ENCODE results near the gene TP53I13.
A peak's percentile ranks its signal among the peaks of the same experiment; 100 is the strongest.

Gene TP53I13

DNA sequence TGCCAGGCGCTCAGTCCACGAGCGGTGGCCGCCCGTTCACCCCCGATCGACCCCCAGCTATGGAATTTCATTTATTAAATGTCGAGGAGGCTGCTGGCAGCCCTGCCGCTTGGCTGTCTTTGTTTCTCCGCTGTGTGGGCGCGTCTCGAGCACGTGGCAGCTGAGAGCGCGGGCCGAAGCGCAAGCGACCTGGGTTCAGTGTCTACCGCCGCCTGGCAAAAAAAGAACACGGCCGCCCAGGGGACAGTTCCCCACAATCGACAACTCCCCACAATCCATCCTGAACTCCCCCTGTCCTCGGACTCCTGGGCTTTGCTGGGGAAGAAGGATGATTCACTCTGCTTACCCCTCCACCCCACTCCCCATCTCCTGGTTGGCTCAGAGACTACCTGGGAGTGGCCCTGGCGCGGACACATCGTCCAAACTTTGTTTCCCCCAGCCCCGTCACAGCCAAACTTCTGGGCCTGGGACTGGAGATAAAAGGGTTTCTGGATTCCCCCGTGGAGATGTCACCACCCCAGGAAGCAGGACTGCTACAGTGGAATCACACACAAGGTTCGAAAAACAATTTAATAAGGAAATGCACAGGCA is 22.7 kb downstream of the TP53I13 start:
- DNase-seq (ENCODE audit: insufficient read length, low spot score) (peak; percentile 80), FAIRE-seq (no peak)

DNA sequence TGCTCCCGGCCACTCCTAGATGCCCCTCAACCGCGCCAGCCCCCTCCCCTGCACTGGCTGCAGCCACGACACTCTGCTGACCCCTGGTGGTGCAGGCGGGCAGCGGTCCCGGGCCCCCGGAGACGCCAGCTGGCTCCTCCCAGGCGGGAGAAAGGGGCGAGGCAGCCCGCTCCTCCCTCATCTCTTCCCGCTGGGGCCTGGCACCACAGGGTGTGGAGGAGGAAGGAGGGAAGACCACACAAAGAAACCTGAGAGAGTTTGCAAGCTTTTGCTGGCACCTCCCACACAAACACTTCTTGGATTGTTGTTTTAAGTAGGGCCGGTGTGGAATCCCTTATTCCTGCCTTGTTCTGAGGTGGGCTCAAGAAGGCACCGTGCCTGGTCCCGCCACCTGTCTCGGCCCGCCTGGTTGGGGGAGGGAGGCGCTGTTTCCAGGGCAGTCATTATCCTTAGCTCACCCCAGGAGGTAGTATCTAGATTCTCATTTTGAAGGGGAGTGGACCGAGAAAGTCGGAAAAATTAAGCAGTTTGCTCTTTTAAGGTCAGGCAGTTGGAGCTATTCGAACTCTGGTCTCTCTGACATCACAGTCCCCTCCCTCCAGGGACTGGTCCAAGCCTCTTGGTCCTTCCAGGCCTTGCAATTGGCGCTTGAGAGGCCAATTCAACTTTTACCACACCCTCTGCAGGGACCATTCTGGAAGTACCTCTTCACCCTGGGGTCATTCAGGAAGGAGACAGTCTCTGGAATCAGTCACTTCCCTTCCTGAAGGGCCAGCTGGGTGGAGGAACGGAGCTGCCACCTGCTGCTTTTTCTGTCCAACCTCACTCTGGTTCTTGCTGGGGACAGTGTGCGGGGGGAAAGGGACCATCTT is 23.5 kb downstream of the TP53I13 start:
- FAIRE-seq (peak; percentile 92), DNase-seq (ENCODE audit: insufficient read length, low spot score) (peak; percentile 92)

DNA sequence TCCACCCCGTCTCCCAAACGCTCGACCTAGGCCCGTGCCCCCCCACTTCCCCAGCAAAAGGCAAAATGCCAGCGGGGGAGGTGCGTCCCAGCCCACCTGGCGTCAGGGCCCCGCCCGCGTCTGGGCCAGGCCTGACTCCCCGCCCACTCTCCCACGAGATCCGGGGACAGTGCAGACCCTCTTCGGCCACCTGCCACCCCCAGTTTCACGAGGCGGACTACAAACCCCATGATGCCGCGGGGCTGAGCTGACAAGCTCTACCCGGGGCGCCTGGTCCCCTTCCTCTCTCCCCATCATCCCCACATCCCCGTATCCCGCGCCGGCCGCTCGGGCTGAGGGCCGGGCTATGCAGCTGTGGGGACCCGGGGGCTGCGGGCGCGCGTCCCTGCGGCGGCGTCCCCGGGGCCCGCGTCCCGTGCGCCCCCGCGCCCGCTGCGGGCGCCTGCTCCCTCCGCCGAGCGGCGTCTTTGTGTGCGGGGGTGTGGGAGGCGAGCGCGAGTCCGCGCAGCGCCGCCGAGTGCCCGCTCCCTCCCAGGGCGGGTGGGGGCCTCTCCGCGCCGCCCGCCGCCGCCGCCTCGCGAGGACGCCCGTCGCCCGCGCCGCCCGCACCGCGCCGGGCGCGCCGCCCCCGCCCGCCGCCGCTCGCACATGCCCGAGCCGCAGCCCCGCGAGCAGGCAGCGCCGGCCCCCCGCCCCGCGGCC is 24.5 kb downstream of the TP53I13 start, which contains the start of gene ANKRD13B:
Gene ANKRD13B, plus strand, starts transcription at position 283 of the 702 bp plus-strand sequence. CDS start 490 bp downstream, outside the sequence.
- FAIRE-seq = no peak
- DNase-seq (ENCODE audit: insufficient read length, low spot score) = peak; percentile 63

DNA sequence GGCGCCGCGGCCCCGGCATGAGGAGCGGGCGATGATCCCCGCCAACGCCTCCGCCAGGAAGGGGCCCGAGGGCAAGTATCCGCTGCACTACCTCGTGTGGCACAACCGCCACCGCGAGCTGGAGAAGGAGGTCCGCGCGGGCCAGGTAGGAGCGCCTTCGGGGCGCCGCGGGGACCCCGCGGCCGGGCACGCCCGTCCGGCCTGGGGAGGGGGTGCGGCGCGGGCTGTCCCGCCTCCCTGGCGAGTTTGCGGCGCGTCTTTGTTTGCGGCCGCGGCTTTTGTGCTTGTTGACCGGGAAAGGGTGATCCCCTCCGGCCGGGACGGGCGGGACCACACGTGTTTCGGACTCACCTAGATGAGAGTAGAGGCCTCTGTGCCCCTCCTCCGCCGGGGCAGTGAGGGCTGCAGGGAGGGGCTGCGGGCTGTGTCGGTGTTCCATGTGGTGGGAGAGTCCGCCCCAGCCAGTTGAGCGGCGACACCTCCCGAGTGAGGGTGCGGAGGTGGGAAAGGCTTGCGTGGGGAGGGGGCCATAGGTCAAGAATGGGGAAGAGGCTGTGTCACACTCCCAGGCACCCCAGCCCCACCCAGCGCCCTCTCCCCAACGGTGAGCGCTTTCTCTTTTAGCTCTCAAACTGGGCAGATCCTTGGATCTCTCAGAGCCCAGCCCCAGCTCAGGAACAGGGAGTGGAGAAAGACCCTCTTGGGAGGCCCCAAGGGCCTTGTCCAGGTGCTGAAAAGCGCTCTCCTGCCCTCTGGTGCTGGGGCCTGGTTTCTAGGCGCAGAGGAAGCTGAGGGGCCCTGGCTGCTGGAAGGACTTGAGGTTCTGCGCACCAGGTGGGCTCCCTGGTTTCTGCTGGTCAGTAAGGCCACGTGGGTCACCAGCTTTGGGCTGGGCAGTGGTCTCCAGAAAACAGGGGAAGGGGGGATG is 25.4 kb downstream of the TP53I13 start:
- DNase-seq (ENCODE audit: insufficient read length, low spot score) (peak; percentile 35), FAIRE-seq (no peak)

DNA sequence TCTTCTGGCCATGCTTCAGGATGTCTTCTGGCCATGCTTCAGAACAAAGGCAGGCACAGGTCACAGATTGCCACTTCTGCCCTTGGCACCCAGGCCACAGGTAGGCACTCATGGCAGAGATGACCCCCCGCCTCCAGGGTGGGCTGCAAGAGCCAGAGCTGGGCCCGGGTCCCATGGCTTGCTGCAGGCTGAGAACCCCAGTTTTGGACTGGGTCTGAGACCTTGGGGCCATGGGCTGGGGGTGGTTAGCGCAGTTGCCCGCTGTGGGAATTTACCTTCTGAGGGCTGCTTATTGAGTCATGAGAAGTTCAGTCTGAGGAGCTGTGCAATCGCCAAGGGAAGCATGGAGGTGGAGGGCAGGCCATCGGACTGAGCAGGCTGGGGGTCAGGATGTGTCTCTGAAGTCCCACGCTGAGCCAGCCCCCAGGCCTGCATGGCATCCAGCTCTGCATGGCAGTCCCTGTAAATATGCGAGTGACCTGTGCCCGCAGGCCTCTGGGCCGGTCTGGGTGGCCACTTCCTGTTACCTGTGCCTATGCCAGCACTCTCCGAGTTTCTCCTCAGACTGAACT is 26.1 kb downstream of the TP53I13 start:
- FAIRE-seq = no peak
- DNase-seq (ENCODE audit: insufficient read length, low spot score) = no peak

DNA sequence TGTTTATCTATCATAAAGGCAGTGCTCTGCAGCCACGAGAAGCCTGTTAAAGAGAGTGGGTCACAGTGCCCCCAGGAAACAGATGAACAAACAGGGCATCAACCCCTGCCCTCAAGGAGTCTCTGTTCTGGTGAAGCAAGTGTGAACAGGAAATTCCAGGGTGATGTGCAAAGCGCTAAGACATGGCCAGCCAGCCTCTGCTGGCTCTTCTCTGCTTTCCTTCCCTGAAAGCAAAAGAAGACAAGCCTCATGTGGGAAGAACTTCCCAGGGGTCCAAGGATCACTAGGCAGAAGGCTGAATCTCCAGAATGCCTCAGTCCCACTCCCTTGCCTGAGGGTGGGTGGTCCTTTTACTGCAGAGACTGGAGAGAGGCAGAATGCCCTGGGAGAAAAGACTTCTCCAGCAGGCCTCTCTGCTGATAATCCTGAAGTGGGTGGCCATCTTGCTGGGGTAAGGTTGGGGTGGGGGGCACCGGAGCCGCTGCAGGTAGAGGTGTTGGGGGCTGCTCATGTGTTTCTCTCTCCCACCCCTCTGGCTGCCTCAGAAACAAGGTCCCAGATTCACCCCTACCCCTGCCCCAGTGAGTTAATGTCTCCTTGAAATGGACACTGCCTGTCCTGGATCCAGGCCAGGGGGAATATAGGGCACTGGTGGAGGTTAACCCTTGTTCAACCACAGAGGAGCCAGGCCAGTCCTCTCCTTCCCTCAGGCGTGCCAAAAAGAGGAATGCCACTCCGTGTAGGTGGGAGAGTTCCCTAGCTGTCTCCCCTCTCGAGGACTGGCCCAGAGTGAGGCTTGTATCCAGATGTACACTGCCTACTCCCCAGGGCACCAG is 26.8 kb downstream of the TP53I13 start:
- DNase-seq (ENCODE audit: insufficient read length, low spot score) (no peak), FAIRE-seq (no peak)

DNA sequence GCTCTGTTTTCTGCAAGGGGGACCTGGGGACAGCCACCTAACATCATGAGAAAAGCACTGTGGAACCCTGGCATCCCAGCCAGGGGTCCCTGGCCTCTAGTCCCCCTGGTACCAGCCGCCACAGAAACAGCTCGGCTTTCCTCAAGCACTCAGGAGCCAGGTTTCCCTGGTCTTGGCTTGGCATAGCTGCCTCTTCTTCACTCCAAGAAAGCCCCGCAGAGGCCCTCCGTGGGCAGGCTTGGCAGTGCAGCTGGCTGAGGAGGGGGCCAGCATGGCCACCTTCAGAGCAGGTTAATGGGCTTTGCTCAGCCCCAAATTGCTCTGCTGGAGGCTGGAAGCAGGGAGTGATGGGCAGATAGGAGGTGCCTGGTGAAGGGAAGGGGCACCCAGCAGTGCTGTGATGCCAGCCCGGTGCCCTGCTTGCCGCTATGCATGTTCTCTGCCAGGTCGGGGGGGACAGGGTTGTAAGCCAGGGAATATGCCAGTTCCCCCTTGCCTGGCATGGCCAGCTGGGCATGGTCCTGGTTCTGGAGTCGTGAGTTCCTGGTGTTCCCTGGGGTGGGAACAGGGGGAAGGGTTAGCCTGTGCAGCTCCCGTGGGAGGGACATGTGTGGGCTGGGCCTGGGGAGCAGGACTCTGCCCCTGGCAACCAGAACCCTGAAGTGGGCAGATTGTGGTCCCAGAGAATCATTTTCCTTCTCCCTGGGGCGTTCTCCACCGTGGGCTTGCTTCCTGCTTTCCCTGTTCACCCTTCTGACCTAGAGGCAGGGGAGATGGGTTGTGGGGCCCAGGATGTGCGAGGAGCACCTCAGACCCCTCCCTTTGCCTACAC is 27.7 kb downstream of the TP53I13 start:
- DNase-seq (ENCODE audit: insufficient read length, low spot score) (no peak), FAIRE-seq (no peak)

DNA sequence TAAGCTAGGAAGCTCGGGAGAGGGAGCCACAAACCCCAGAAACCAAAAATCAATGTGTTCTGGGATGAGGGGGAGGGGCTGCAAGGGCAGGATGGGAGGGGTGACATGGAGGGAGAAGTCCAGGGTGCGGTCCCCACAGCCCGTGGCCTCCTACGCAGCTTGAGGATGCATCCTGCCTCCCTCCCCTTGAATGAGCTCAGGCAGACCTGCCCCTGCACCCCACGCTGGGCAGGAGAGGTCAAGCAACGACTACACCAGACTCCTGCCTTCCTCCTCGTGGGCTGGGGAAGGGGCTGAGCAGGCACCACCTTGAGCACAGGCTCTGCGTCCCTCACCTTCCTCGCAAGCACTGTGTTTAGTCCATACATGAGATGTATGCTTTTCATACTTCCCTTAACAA is 28.3 kb downstream of the TP53I13 start:
- FAIRE-seq = no peak
- no peak for DNase-seq (ENCODE audit: insufficient read length, low spot score)

DNA sequence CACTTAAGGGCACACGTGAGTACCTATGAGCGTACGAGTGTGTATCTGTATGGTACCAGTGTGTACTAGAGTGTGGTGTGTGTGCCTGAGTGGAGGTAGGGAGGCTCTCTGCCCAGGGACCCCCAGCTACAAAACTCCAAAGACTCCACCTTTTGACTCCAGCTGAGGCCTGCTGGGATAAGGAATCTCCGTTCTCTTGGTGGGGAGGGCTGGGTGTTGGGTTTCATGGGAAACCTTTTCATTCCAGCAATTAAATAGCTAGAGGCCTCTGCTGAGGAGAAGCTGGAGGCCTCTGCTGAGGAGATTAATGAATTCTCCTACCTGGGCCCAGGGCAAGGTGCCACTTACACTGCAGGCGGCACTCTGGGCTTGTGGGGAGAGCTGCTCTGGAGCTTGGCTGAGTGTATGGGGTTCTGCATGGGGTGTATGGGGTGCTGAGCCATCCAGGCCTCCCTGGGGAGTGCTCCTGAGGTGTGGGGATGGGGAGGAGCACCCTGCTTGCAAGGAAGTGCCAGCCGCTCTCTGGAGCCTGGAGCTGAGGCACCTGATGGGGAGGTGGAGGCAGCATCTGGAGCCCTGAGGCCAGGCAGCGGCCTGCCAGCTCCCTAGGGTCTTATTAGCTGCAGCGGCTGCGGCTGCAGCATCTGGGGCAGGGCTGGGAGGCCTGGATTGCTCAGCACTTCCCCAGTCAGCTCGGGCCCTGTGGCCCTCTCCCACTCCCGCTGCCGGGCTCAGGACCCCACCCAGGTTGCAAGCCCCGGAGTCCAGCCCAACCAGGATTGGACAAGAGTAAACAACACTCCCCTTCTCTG is 29.1 kb downstream of the TP53I13 start:
- DNase-seq (ENCODE audit: insufficient read length, low spot score) (no peak), FAIRE-seq (no peak)

DNA sequence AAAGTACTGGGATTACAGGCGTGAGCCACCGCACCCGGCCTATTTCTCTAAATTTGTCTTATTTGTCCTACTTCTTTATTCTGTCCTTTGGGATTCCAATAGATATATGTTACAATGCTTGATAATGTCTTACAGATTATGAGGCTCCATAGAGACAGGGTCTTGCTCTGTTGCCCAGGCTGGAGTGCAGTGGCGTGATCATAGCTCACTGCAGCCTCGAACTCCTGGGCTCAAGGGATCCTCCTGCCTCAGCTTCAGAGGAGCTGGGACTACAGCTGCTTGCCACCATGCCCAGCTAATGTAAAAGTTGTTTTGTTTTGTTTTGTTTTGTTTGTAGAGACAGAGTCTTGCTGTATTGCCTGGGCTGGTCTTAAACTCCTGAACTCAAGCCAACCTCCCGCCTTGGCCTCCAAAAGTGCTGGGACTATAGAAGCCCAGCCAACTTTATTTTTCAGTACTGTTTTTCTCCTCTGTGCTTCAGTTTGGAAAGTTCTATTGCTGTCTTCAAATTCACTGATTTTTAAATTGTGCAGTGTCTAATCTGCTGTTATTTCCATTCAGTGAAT is 34.7 kb downstream of the TP53I13 start:
- FAIRE-seq (no peak), DNase-seq (ENCODE audit: insufficient read length, low spot score) (no peak)

DNA sequence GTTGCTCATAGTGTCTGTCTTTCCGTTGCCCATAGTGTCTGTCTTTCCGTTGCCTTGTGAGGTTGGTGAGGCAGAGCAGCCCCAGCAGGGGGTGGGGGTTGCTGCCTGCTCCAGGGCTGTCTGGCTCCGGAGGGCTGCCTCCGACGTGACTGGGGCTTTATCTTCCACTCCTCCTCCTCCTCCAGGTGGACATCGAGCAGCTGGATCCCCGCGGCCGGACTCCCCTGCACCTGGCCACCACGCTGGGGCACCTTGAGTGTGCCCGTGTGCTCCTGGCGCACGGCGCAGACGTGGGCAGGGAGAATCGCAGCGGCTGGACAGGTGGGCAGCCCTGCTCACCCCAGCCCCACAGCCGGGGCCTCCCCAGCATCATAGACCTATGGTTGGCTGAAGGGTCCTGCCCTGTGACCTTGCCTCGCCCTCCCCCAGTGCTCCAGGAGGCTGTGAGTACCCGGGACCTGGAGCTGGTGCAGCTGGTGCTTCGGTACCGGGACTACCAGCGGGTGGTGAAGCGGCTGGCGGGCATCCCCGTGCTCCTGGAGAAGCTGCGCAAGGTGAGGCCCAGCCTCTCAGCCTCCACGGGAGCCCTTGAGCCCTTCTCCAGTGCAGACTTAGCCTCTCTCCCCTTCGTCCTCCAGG is 39.2 kb downstream of the TP53I13 start:
- DNase-seq (ENCODE audit: insufficient read length, low spot score) = no peak
- no peak for FAIRE-seq

DNA sequence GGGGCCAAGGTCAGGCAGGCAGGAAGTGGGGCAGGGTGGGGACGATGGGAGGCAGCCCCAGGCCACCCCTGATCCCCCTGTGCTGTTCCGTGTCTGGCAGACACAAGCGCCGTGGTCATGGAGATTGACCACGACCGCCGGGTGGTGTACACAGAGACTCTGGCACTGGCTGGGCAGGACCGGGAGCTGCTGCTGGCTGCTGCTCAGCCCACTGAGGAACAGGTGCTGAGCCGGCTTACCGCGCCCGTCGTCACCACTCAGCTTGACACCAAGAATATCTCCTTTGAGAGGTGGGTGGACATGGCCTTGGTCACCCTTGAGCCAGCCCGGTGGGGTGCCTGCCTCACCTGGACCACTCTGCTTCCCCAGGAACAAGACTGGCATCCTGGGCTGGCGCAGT is 40.5 kb downstream of the TP53I13 start:
- DNase-seq (ENCODE audit: insufficient read length, low spot score) = no peak
- no peak for FAIRE-seq

DNA sequence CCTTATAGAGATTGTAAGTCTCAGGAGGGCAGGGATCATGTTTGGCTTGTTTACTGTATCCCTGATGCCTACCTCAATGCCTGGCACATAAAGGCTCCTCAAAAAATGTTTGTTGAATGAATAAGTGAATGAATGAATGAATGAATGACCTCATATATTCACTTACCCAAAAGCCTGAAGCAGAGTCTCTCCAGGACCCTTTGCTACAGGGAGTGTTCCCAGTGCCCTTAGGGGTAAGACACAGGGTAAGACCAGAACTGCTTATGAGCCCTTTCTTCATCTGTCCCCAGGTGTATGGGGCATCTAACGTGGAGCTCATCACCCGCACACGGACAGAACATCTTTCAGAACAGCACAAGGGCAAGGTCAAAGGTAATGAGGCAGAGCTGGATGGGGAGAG is 41.9 kb downstream of the TP53I13 start:
- FAIRE-seq (no peak), DNase-seq (ENCODE audit: insufficient read length, low spot score) (no peak)

DNA sequence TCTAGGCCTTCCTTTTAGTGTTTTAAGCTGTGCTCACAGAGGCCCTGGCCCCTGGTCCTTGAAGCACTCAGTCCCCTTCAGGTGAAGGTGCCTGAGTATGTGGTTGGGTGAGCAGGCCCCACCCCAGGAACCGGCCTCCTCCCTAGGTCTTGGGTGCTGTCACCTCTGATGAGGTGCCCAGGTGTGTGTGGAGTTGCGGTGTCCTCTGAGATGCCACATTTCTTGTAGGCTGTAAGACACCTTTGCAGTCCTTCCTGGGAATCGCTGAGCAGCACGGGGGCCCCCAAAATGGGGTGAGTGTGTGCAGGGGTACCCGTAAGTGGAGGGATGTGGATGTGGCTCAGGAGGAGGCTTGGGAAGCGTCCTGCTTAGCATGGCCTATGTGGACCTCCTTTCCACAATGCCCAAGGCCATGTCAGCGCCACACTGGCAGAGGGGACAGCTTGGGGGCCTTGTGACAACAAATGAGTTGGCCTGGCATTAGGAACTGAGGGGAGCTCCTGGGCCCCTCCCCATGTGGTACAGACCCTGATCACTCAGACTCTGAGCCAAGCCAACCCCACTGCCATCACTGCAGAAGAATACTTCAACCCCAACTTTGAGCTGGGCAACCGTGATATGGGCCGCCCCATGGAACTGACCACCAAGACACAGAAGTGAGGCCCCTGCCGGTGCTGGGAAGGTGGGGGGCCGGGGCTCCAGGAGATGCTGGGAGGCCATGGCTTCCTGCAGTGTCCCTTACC is 43.0 kb downstream of the TP53I13 start:
- FAIRE-seq = no peak

DNA sequence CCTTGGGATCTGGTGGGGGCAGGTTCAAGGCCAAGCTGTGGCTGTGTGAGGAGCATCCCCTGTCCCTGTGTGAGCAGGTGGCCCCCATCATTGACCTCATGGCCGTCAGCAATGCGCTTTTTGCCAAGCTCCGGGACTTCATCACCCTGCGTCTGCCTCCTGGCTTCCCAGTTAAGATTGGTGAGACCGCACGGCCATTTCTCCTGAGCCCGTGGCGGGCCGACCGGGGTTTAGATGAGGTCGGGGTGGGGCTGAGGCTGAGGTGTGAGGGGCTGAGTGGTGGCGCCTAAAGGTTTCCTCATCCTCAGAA is 43.5 kb downstream of the TP53I13 start:
- no peak for FAIRE-seq

More for the DNA sequence above, 43.0 kb downstream of the TP53I13 start:
- no peak for DNase-seq (ENCODE audit: insufficient read length, low spot score)

More for the DNA sequence above, 43.5 kb downstream of the TP53I13 start:
- DNase-seq (ENCODE audit: insufficient read length, low spot score) = no peak

Measured in HTR-8/SVneo (cell line).